GM21528 (cell line): Measurements from ENCODE around the gene CEP72.
"Not testable (repeated sequence)": the region's sequence is repeated elsewhere in the genome, so short reads cannot be mapped to it uniquely, and the experiment has no call there.

Source experiments
- ATAC-seq: cut with Tn5 transposase; IDR thresholded peaks from one replicate; pipeline ENCODE4 v1.9.1; 2021; ENCODE audit warnings: mild to moderate bottlenecking, moderate library complexity; ENCODE audit not compliant: unreplicated experiment, low FRiP score

Gene CEP72

DNA sequence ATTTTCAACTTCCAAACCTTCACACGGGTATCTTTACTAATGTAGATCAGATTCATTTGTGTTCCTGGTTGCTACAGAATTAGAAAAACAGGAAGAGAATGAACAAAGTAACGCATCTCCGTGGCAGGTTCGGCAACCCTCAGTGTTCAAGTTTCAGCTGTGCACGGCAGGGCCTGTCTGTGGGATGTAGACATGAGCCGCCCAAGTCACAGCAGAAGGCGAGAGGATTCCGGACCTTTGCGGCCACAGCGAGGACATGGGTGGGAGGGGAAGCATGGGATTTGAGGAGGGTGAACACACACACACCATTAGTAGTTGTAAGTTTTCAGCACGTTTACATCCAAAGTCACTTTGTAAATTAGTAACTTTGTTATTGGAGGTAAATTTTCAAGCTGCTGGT, 31.7 kb upstream of the CEP72 start:
- ATAC-seq: no peak

DNA sequence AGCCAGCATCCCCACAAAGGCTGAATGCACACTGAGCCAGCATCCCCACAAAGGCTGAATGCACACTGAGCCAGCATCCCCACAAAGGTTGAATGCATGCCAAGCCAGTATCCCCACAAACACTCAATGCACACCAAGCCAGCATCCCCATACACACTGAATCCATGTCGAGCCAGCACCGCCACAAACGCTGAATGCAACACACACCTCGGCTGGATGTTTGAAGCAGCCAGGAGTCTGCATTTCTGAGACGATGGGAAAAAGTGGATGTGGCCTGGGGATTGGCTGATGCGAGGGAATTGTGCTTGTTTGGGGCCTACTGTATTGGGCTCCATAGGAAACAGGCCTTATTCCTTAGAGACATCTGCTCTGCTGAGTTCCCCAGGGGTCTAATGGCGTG, 30.9 kb upstream of the CEP72 start:
- ATAC-seq: no peak

DNA sequence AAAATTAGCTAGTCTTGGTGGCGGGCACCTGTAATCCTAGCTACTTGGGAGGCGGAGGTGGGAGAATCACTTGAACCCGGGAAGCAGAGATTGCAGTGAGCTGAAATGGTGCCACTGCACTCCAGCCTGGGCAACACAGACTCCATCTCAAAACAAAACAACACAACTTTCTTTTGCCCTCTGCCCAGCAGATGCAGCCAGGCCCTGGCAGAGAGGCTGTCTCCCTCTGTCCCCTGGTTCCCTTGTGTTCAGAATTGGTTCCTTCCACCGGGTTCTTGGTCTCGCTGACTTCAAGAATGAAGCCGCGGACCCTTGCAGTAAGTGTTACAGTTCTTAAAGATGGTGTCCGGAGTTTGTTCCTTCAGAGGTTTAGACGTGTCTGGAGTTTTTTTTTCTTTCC, 30.2 kb upstream of the CEP72 start:
- no peak for ATAC-seq

DNA sequence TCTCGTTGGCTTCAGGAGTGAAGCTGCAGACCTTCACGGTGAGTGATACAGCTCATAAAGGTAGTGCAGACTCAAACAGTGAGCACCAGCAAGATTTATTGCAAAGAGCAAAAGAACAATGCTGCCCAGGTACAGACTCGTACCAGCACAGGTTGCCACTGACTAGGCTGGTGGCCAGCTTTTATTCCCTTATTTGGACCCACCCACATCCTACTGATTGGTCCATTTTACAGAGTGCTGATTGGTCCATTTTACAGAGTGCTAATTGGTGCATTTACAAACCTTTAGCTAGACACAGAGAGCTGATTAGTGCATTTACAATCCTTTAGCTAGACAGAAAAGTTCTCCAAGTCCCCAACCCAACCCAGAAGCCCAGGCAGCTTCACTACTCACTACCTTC, 29.7 kb upstream of the CEP72 start:
- ATAC-seq: not testable (repeated sequence)

DNA sequence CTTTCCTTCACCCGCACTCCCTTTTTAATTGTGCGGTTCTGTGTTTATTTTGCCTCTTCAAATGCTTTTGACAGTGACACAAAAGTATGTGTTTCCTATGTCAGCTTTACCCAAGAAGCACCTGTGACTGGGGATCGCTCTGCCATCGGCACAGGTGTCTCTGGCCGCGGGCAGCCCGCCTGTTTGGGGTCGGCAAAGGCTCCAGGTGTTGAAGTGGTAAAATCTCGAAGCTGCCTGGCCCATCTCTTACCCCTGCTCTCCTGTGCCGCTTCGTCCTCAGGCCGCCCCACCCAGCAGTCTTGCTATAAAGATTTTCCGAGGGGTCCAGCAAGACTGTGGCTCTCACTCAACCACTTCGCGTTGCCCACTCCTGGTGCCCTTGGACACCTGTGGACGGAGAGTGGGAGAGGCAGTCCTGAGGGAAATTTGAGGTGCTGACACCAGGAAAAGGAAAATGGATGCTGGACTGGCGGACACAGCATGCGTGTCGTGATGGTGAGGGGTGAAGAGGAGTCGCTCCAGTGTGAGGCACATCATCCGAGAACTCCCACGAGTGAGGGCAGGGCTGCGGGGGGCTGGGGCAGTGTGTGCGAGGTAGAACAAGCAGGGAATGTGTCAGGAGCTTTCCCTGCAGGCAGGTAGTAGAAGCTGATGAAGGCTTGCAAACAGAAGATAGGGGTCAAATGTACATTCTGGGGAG, 29.1 kb upstream of the CEP72 start:
- ATAC-seq: no peak

DNA sequence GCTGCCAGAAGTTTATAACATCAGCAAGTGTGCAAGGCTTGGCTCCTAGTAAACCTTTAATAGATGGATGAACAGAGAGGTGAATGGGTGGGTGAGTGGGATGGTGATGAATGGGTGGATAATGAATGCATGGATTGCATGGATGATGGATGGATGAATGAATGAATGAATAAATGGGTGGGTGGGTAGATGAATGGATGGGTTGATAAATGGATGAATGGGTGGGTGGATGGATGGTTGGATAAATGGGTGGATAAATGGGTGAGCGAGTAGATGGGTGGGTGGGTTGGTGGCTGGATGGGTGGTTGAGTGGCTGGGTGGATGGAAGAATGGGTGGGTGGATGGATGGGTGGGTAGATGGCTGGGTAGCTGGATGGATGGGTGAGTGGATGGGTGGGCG, 28.5 kb upstream of the CEP72 start:
- ATAC-seq: no peak

DNA sequence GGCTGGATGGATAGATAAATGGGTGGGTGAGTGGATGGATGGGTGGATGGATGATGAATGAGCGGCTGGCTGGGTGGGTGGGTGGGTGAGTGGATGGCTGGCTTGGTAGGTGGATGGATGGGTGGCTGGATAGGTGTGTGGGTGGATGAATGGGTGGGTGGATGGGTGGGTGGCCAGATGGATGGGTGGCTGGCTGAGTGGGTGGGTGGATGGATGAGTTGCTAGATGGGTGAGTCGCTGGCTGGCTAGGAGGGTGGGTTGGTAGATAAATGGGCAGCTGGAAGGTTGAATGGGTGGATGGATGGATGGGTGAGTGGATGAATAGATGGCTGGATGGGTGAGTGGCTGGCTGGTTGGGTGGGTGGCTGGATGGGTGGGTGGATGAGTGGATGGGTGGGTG, 27.9 kb upstream of the CEP72 start:
- ATAC-seq: no peak

DNA sequence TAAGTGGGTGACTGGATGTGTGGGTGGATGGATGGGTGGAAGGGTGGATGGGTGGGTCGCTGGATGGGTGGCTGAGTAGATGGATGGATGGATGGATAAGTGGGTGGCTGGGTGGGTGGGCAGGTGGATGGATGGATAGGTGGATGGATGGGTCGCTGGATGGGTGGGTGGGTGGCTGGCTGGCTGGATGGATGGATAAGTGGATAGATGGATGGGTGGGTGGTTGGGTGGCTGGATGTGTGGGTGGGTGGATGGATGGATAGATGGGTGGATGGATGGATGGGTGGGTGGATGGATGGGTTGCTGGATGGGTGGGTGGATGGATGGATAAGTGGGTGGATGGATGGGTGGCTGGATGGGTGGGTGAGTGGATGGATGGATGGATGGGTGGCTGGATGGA, 27.3 kb upstream of the CEP72 start:
- no peak for ATAC-seq

DNA sequence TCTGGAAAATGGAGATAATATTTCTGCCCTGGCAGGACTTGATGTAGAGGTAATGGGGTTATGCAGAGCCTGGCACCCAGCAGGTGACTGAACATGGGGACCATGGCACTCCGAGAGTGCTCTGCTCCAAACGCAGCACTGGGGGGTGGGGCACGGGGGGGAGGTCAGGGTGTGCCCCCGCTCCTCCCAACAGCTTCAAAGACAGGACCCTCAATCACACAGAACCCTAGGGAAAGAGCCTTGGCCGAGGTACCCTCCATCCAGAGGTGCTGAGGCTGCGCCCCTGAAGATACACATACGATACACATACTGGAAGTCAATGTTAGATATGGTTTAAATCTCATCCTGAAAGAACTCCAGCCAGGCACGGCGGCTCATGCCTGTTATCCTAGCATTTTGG, 26.6 kb upstream of the CEP72 start:
- no peak for ATAC-seq

DNA sequence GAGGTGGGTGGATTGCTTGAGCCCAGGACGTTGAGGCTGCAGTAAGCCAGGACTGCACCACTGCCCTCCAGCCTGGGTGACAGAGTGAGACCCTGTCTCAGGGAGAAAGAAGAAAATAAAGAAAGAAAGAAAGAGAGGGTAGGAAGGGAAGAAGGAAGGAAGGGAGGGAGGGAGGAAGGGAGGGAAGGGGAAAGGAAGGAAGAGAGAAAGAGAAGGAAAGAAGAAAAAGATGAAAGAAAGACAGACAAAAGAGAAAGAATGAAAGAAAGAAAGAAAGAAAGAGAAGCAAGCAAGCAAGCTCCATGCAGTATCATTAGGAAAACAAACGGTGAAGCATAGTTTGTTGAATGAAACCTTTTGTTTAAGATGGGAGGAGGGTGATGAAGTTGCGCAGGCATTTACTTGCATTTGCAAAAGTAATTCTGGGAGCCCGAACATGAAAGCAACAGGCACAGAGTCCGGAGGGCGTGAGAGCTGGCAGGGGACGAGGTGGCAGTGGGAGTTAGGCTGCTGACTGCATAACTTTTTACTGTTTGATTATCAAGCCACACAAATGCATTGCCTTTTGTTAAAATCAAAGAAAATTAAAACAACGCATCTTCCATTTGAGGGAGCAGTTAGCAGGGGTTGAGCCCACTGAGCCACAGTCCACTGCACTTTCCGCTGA, 26.0 kb upstream of the CEP72 start:
- ATAC-seq: no peak

DNA sequence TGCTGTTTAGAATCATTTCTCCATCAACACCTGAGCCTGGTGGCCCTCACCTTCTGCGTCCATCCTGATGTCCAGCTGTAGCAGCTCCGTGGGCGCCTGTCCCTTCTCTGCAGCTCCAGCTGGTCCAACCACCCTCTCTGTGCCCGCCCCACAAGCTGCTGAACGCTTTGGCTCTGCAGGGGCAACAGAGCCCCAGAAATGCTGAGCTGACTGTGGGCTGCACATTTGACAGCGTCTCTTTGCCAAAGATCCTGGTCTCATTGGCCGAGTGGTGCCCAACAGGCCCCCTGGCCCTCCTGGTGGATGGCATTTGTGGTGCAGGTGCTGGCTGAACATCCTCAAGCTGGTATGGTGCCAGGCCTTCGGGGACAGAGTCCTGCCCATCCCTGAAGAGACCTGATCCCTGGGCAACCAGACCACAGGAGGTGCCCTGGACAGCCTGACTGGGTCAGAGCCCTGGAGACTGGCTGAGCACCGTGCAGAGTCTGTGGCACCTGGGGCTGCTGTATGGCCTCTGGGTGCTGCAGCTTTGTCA, 25.3 kb upstream of the CEP72 start:
- no peak for ATAC-seq

DNA sequence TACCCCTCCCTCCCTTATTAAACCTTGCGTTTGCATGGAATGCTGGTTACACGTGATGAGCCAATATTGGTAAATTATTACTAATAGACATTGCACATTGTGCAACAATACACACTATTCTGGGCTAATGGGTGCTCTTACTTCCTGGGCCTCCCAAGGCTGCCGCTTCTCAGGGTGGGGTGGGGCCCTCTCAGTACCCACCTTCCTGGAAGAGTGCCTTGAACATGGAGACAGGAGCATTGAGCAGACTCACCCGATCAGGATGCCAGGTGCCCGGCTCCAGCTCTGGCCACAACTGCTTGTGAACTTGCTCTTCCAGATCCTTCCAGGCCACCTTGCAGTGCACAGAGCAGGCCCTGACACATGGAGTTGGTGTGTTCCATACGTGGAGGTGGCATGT, 24.7 kb upstream of the CEP72 start:
- no peak for ATAC-seq

DNA sequence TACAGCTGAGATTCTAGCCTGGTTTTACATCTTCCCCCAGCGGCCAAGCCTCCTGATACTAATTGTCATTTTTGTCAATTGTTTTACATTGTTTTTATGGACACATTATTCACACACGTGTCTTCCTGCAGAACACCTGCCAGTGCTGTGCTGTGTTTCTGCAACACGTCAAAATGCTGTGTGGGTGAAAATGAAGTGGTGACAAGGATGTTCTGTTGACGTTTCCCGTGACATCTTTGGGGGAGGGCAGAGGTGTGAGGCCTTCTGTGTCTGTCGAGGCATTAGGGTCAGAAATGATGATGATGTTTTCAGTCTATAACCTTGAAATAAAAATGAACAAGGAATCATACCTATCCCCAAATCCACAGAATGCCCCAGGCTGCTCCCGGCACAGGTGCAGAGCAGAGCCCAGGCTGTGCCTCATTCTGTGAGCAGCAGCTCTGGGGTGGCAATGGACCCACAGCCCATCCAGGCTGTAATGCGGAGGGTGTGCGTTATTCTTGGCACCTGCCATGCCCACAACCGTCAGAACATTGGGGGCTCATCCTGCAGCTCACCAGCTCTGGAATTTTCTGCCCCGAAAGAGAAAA, 23.6 kb upstream of the CEP72 start:
- ATAC-seq: no peak

DNA sequence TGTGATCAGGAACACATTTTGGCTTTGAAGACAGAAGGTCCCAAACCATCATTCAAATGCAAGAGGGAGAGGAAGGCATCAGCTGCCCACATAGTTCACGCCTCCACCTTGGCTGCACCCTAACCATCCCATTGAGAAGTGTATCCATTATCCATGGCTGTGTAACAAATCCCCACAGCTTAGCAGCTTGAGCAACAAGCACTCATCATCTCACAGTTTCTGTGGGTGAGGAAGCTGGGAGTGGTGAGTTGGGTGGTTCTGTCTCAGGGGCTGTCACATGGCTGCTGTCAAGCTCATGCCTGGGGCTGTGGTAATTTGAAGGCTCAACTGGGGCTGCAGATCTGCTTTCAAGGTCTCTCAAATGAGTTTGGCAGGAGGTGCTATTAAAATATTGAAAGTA, 23.0 kb upstream of the CEP72 start:
- ATAC-seq: no peak

DNA sequence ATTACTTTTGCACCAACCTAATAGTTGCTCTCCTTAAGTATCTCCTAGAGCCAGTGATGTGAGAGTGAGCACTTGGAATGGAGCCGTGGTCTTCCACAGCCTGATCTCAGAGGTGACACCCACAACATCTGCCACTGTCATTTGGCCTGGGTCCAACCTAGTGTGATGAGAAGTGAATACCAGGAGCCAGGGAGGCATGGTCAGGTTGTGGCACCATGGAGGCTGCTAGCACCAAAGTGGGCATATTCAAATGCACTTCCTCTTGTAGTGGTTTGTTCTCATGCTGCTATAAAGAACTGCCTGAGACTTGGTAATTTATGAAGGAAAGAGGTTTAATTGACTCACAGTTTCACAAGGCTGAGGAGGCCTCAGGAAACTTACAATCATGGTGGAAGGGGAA, 22.6 kb upstream of the CEP72 start:
- ATAC-seq: no peak

DNA sequence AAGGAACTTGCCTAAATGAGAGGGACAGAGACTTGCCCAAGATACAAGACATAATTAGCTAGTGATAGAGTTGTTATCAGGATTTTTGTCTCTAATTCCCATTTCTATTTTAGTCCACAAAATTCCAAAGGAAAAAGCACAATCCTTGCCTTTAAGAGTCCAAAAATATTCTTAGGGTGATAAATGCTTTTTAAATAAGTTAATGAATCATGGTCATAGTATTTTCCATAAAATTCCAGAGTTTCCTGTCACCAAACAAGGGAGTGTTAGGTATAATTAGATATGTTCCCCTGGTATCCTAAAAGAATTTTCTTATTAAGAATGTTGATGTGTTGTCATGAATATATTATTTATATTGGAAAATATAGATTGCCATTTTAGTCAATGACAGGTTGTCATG, 21.8 kb upstream of the CEP72 start:
- ATAC-seq: no peak

DNA sequence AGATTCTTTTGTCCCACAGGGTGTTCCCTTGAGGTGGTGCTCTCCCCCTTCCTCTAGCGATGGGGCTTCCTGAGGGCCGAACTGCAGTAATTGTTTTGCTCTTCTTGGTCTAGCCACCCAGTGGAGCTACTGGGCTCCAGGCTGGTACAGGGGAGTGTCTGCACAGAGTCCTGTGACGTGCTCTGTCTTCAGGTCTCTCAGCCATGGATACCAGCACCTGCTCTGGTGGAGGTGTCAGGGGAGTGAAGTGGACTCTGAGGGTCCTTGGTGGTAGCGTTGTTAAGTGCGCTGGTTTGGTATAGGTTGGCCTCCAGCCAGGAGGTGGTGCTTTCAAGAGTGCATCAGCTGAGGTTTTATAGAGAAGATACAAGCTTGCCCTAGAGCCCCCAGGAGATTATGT, 20.4 kb upstream of the CEP72 start:
- ATAC-seq: no peak

DNA sequence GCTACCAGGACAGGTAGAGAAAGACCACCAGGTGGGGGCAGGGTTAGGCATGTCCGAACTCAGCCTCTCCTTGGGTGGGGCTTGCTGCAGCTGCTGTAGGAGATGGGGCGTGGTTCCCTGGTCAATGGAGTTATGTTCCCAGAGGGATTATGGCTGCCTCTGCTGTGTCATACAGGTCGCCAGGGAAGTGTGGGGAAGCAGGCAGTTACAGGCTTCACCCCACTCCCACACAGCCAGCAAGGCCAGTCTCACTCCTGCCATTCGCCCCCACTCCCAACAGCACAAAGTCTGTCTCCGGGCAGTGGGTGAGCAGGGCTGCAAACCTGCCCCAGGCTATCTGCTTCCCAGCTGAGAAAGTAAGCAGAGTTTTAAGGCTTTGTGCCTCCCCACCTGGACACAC, 20.0 kb upstream of the CEP72 start:
- no peak for ATAC-seq

DNA sequence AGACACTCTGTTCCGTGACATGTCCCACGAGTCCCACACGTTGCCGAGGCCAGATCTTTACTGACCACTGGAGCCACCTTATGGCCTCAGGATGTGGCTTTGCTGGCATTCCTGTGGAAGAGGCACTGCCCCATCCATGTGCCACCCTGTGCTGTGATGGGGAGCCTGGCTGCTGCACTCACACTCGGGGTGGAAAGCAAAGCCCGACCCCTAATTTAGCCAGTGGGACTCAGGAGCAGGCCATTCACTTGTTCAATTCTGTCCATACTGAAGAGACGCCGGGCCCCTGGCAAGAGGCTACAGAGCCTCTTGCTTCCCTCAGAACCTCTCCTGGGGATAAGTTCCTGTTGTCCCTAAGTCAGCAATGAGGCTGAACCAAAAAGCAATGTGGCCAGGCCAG, 18.6 kb upstream of the CEP72 start:
- no peak for ATAC-seq

DNA sequence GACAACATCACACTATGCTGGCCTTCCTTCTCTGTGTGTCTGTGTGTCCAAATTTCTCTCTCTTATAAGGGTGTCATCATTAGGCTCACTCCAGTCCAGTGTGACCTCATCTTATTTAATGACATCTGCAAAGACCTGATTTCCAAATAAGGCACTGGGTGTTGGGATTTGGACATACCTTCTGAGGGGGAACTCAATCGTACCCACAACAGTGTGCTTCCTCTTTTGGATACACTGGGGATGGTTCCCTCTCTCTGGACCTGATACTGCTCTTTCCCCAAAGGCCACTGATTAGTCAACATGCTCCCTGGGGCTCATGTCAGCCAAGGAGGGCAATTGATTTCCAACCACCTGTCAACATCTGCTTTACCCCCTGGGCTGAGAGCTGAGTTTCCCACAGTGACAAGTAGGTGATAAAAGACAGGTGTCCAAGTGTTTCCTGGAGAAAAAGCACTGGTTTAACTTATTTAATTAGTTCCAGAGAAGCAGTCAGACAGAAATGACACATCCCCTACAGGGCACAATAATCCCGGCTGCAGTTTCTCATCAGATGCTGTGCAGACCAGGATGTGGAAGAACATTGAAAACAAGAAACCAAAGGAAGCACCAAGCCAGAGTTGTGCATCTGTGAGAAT, 17.8 kb upstream of the CEP72 start:
- no peak for ATAC-seq

DNA sequence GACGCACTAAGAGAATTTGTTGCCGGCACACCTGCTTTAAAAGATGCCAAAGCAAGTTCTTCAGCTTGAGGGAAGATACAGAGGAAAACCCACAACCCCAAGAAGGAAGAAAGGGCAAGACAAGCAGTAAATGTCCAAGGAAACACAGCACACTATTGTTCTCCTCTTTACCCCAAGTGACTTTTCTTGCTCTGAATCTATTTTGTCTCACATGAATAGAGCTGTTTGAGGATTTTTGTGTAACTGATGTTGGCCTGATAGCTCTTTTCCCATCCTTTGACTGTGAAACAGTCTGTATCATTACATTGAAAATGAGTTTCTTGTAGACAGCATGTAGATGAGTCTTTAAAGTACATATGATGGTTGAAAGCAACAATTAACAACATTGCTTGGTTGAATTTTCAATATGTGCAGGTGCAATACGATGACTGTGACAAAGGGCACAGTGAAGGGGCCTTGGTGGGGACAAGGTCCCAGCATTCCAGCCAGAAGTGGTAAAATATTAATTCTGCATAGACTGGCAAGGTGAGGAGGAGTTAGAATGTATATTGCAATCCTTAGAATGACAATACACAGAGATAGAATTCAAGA, 16.8 kb upstream of the CEP72 start:
- ATAC-seq: no peak
